NOMO-1 treated with dmso at 0.1 percent for 144 hours (cell line): Measurements from ENCODE around the gene TPSAB1.
"Not testable (repeated sequence)": the region's sequence is repeated elsewhere in the genome, so short reads cannot be mapped to it uniquely, and the experiment has no call there.

Source experiments
- DNase-seq: peaks from one replicate; lab custom pipeline; 2025; ENCODE audit not compliant: unreplicated experiment; lab: John Stamatoyannopoulos, UW

The TPSAB1 gene

DNA sequence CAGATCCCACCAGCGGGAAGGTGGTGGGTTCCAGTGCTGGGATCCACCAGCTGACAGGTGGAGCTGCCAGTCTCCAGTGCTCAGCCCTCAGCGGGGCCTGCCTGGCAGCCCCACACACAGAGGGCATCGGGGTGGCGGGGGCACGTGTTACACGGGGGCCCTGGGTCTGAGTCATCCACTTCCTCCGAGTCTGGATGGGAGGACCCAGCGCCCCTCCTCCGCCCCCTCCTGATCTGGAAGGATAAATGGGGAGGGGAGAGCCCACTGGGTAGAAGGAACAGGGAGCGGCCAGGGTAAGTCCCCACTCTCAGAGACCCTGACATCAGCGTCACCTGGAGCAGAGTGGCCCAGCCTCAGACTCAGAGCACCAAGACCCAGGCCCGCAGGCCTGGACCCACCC, at the start of gene TPSAB1:
Gene TPSAB1 (plus strand): TSS at position 270 of the 400 bp plus-strand sequence. CDS start 234 bp downstream, outside the sequence.
- not testable (repeated sequence) for DNase-seq

DNA sequence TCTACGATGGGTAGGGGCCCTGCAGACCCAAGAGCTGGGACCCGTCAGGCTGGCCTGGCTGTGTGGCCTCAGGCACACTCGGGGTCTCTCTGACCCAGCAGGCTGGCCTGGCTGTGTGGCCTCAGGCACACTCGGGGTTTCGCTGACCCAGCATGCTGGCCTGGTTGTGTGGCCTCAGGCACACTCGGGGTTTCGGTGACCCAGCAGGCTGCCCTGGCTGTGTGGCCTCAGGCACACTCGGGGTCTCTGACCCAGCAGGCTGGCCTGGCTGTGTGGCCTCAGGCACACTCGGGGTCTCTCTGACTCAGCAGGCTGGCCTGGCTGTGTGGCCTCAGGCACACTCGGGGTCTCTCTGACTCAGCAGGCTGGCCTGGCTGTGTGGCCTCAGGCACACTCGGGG, 49.7 kb upstream of the TPSAB1 start:
- not testable (repeated sequence) for DNase-seq

DNA sequence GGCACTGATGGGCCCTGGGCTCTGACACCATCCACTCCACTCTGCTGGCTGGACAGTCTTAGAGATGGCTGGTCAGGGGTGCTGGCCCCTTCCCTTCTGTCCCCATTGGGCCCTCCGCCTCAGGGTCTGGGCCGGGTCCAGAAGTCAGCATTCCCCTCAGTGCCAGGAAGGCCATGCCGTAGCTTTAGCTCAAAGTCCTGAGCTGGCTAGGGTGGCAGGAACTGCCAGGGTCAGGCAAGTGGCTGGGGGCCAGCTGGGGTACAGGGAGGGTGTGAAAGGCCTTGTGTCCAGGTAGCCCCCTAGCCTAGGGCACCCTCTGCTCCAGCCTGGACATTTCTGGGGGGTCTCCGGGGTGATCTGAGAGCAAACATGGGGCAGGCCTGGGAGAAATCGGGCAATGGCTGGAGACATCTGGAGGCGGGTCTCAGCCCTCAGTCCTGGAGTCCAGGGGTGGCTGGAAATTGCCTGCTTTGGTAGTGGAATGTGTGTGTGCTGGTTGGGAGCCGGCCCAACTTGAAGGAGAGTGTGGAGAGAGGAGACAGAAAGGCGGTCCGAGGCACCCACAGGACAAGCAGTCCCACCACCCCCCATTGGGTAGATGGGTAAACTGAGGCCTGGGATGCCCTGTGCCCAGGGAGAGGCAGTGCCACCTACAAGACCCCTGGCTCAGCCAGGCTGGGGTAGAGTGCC, 48.0 kb upstream of the TPSAB1 start:
- DNase-seq, result no peak

DNA sequence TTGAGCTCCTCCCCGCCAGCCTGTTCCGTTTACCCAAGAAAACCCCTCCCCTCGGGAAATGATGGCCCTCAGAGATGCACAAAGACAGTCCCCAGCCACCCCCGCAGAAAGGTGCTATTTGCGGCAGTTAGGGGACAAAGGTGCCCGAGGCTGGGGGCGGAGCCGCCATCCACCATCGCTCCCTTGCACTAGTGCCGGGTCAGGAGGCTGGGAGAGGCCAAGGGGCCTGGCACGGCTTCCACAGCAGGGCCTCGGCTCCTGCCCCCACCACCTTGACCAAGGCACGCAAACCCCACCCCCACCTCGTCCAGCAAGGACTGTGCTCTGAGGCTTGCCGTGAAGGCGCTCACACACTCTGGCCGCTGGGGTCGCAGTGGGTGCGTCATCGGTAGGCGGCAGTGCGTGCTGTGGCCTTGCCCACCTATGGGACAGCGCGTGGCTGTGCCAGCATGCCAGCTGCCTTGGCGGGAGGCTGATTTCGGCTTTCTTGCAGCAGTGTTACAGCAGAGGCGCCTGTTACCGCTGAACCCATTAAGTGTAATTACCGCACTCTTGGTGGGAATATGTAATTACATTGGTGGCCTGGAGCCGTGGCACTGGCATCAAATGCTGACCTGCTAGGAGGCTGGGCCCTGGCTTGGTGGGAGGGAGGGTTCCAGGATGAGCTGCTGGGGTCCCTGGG, 47.2 kb upstream of the TPSAB1 start:
- DNase-seq, result no peak

DNA sequence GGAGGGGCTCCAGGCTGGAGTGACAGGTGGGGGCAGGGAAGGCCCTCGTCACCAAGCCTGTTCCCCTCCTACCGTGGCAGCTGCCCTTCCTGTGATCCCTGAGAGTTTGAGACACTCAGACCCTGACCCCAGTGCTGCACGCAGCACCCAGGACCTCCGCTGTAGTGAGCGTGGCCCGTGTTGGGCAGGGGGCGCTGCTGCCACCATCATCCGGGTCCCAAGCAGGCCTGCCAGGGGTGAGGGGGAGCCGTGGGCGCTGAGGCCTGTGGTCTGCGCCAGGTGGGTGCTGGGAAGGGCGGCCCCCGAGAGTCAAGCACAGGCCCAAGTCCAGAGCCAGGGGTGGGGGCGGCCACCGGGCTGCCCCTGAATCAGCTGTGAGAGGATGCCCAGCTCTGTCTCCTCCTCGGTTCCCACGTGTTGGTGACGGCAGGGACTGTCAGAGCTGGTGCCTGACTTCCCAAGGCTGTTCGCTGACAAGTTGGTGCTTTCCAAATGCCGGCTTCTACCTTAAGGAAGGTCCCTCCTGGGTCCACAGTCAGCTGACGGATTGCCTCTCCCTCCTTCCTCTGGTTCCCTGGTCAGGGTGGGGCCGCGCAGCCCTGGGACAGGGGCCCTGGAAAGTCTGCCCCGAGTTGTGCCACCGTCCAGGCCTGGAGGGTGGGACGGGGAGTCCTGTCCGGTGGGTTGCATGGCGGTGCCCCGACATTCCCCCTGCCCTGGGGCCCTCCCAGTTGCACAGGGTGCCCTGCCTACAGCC, 46.5 kb upstream of the TPSAB1 start:
- DNase-seq, result no peak

DNA sequence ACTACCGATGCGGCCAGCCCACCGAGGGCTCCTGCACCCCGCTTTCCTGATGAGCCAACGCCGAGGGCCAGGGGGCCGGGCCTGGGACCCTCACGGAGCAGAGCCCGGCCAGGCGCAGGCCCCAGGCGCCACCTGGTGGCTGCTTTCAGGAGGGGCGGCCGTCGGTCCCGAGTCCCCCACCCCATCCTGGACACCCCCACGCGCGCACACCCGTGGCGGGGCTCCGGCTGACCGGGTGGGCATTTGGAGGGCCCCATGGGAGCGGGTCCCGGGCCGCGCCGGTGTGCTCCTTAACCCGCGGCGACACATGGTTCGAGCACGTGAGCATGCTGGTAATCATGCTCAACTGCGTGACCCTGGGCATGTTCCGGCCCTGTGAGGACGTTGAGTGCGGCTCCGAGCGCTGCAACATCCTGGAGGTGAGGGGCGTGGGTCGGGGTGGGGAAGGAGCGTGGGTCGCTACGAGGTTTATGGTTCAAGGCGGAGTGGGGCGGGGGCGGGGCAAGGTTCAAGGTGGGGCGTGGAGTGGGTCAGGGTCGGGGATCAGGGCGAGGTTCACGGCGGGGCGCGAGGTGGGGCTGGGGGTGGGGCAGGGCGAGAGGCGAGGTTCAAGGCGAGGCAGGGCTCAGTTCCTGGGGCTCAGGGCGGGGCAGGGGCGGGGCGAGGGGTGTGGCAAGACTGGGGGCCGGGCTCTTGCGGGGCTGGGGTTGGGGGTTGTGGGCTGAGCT, 45.7 kb upstream of the TPSAB1 start:
- DNase-seq, result no peak

DNA sequence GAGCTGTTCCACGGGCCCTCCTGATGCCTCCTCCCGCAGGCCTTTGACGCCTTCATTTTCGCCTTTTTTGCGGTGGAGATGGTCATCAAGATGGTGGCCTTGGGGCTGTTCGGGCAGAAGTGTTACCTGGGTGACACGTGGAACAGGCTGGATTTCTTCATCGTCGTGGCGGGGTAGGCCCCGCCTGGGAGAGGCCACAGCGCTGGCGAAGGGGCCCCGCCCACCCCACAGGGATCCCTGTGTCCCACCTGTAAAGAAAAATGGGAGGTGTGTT, 45.2 kb upstream of the TPSAB1 start:
- DNase-seq, result no peak

DNA sequence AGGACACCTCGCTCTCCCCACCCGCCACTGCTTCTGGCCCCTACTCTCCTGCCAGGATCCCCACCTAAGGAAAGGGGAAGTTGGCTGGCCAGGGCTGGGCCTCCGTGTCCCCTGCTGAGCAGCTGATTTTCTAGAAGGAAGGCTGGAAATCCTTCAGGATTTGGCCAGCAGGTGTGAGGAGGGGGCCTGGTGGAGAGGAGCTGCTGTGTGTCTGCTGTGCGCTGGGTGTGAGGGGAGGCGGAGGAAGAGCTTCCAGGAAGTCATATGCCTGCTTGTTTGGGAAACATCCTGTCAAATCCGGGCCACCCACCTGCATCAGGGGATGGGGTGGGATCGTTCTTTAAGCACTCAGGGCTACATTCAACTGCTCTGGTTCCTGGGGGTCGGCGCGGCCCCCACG, 44.0 kb upstream of the TPSAB1 start:
- no peak for DNase-seq

DNA sequence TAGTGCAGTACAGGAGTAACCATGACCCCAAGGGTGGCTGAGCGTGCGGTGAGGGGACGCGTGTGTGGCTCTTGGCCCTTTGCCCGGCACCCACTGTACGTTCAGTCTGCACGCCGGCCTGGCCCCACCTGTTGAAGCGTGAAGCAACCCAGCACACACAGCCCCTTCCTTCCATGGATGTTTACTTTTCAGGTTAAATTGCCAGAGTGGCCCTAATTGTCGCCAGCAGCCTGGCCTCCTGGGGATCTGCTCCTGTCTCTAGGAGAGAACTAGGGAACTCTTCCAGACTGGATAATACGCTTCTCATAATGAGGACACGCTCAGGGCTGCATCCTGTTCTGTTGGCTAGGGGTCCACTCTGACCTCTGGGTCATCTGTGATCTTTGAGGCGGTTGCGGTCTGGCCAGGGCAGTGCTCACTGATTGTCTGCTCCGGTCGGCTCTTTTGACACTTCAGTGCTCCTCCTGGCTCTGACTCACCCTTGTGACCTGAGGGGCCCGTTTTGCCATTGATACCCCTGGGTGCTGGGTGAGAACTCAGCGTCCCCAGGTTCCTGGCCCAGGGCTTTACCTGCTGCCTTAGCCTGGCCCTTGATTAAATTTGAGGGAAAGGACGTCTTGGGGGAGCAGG, 43.2 kb upstream of the TPSAB1 start:
- DNase-seq, result no peak

DNA sequence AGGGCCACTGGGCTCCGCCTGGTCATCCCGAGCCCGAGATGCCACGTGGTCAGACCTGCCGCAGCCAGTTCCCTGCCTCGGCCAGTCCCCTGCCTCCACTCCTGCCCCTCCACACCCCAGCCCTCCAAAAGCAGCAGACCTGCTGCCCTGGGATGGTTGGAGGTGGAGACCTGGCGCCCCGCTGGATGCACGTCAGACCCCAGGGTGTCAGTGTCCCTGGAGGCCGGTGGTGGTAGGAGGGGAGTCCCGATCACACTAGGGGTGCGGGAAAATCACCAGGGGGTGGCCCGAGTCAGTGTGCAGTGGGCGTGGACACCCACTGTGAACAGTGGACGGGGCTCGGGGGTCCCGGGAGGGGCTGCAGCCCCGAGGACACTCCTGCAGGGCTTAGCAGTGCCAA, 42.3 kb upstream of the TPSAB1 start:
- DNase-seq, result no peak

DNA sequence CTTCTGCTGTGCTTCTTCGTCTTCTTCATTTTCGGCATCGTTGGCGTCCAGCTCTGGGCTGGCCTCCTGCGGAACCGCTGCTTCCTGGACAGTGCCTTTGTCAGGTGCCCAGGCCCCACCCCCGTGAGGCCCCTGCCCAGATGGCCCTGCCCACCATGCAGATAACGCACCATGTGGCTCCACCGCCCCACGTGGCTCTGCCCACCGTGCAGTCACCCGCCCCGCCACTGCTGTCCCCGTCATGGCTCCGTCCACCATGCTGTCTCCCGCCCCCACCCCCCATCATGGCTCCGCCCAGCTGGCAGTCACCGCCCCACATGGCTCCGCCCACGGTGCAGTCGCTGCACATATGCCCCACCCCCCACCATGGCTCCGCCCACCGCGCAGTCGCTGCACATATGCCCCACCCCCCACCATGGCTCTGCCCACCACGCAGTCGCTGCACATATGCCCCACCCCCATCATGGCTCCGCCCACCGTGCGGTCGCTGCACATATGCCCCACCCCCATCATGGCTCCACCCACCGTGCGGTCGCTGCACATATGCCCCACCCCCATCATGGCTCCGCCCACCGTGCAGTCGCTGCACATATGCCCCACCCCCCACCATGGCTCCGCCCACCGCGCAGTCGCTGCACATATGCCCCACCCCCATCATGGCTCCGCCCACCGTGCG, 41.7 kb upstream of the TPSAB1 start:
- DNase-seq, result not testable (repeated sequence)

DNA sequence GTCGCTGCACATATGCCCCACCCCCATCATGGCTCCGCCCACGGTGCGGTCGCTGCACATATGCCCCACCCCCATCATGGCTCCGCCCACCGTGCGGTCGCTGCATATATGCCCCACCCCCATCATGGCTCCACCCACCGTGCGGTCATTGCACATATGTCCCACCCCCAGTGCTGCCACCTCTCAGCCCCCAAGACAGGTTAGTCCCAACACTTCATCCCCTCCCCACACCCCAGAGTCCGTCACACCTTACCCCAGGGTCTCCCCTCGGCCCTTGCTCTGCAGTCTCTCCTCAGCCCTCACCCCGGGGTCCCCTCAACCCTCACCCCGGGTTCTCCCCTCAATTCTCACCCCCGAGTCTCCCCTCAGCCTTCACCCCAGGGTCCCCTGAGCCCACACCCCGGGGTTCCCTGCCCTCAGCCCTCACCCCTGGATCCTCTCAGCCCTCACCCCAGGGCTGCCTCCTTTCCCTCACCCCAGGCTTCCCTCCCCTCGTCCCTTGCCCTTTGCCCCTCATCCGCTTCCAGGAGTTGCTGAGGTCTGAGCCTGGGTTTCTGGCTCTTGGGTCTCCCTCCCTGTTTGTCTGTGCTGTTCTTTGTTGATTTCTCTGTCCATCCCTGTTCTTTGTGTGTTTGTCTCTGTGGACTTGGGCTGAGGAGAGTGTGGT, 41.0 kb upstream of the TPSAB1 start:
- no peak for DNase-seq

DNA sequence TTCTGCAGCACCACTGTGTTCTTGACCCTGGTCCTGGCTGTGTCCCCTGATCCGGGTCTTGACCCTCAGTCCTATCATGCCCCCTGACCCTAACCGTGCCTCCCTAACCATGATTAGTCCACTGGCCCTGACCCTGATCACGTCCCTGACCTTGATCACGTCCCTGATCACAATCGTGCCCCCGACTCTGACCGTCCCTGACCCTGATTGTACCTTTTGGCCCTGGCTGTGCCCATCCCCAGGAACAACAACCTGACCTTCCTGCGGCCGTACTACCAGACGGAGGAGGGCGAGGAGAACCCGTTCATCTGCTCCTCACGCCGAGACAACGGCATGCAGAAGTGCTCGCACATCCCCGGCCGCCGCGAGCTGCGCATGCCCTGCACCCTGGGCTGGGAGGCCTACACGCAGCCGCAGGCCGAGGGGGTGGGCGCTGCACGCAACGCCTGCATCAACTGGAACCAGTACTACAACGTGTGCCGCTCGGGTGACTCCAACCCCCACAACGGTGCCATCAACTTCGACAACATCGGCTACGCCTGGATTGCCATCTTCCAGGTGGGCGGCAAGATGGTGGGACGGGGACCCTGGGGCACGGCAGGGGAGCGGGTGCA, 40.4 kb upstream of the TPSAB1 start:
- DNase-seq, result no peak

DNA sequence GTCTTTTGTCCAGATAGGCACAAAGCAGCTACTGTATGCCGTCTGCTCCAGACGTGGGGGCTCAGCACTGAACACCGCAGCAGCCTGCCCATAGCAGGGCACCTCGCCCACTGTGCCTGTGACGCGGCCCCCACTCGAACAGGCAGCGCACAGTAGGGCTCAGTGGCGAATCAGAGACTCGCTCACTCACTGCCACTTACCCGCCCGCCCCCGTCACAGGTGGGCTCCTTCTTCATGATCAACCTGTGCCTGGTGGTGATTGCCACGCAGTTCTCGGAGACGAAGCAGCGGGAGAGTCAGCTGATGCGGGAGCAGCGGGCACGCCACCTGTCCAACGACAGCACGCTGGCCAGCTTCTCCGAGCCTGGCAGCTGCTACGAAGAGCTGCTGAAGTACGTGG, 39.1 kb upstream of the TPSAB1 start:
- DNase-seq, result no peak

DNA sequence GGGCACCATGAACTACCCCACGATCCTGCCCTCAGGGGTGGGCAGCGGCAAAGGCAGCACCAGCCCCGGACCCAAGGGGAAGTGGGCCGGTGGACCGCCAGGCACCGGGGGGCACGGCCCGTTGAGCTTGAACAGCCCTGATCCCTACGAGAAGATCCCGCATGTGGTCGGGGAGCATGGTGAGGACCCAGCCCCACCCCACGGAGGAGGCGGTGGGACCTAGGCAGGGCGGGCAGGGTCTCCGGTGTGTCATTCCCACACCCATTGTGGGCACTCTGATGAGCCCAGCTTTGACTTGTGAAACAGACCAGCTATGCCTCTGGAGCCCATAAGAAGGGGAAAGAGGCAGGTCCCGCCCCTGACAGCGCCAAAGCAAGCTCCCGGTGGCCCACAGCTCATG, 38.2 kb upstream of the TPSAB1 start:
- DNase-seq, result no peak

DNA sequence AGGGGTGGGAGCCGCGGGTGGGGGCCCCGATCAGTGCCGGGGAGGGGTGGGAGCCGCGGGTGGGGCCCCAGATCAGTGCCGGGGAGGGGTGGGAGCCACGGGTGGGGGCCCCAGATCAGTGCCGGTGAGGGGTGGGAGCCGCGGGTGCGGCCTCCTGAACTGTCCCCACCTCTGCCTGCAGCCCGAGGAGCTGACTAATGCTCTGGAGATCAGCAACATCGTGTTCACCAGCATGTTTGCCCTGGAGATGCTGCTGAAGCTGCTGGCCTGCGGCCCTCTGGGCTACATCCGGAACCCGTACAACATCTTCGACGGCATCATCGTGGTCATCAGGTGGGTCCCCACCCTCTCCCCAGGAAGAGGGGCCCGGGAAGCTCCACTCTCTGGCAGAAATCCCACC, 35.6 kb upstream of the TPSAB1 start:
- DNase-seq, result no peak

DNA sequence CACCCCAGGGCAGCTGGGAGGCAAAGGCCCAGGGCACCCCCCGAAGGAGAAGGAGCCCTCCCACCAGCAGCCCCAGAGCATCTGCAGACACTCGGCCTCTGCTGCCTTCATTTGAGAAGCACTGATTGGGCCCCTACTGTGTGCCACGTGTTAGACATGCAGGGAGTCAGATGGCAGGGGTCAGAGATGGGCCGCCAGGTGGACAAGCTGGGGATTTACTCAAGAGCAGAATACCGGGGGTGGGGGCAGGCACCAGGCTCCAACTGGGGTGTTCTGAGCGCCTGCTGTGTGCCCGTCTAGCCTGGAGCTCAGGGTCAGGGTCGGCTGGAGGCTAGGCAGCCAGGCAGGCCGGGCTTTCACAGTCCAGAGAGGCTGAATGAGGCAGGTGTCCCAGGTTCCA, 34.2 kb upstream of the TPSAB1 start:
- DNase-seq, result no peak

DNA sequence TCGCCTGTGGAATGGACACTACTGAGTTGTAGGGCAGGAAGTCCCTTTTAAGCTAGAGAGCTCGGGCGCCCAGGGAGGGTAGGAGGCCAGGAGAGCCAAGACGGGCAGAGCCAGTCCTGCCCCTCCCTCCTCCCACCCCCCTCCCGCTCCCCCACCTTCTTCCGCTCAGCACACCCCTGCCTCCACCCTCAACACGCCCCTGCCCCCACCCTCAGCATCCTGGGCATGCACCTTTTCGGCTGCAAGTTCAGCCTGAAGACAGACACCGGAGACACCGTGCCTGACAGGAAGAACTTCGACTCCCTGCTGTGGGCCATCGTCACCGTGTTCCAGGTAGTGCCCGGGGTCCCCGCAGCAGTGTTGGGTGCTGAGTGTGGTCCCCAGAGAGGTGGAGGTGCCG, 33.7 kb upstream of the TPSAB1 start:
- DNase-seq, result no peak

DNA sequence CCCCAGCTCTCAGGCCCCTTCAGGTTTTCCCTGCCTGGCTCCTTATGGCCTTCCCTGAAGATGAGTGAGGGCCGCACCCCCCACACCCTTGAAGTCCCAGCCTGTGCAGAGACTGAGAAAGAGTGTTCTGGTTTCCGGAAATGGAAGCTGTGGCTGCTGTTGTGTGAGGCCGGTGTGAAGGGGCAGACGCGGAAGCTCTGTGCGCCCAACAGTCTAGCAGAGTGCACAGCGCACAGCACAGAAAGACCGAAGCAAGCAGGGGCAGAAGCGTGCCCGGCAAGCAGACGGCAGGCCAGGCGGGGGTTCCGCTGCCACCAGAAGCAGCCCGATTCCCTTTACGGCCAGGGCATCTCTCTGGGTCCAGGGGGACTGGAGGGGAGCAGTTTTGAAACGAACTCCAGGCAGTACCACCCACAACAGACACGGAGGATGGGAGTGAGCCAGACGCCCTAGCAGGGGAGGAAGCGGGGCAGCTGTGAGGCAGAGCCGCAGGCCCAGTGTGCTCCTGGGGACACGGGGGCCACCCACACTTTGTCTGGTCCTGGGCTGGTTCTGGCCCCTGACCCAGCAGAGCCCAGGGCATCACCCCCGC, 32.2 kb upstream of the TPSAB1 start:
- DNase-seq, result no peak
